Epithelial cell of proximal tubule (primary cell): ENCODE data around the gene SDCCAG8. TPM values are rescaled to one million over a fixed set of nuclear protein-coding genes. Genes with fewer than 3 reads are reported as not detected.

Experiments used
- DNase-seq: peaks from one replicate; pipeline ENCODE4 v3.0.0-alpha.2; 2011; ENCODE audit warnings: low read depth
- H3K4me3 ChIP-seq: 2 replicates; pipeline ENCODE4 v1.5.1; 2011; ENCODE audit warnings: low read depth, mild to moderate bottlenecking, low read length
- total RNA-seq: library from RNA; depleted of rRNA; stranded (reverse); fragments of >200 nt; gene quantifications from 2 replicates; pipeline ENCODE4 v1.2.3, GENCODE V29; 2015
- TF ChIP-seq, protein P1 (sequence below): conservative IDR thresholded peaks from 2 replicates; pipeline ENCODE4 v1.5.1; 2012; ENCODE audit warnings: low read depth, mild to moderate bottlenecking, low read length

SDCCAG8 gene
- total RNA-seq, 1 donor from 2014 or later, result 86.9 TPM

DNA sequence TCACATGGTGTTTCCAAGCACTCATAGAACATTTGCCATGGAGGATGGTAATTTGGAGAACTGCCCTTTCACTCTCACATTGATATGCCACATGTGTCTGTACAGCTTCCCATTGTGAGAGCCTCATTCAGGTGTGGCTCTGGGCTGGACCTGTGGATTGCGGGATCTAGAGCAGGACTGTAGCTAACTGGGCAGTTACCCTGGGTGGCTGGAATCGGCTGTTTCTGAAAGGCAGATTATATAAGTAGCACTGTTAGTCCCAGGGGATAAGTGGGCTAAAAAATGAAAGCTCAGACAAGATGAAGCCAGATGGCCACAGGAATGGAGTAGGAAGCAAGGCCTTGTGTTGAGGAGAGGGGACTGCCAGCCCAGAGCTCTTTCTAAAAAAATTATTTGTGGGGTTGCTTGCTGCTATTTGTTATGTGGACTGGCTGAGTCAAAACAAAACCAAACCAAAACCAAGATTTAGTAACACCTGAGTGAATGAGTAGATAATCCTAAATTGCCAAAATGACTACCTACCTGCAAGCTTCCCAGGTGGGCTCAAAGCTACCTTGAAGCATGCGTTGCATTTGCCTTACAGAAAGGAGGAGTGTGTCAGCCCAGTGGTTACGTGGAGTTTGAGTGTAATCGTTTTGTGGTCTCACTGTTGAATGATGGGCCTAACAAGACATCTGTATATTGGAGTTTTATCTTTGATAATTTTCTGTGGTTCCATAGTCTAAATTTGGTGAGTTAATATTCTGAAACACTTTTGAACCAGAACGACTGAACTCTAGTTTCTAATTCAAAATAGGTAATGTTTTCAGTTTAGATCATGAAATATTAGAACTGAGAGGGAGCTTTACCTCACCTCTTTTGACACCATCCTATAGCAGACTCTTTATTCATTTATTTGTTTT lies 58.0 kb downstream of the SDCCAG8 start:
- H3K4me3 ChIP-seq, result no peak overlapping the region
- no peak for DNase-seq
- TF ChIP-seq, protein P1, sequence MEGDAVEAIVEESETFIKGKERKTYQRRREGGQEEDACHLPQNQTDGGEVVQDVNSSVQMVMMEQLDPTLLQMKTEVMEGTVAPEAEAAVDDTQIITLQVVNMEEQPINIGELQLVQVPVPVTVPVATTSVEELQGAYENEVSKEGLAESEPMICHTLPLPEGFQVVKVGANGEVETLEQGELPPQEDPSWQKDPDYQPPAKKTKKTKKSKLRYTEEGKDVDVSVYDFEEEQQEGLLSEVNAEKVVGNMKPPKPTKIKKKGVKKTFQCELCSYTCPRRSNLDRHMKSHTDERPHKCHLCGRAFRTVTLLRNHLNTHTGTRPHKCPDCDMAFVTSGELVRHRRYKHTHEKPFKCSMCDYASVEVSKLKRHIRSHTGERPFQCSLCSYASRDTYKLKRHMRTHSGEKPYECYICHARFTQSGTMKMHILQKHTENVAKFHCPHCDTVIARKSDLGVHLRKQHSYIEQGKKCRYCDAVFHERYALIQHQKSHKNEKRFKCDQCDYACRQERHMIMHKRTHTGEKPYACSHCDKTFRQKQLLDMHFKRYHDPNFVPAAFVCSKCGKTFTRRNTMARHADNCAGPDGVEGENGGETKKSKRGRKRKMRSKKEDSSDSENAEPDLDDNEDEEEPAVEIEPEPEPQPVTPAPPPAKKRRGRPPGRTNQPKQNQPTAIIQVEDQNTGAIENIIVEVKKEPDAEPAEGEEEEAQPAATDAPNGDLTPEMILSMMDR, result no peak

DNA sequence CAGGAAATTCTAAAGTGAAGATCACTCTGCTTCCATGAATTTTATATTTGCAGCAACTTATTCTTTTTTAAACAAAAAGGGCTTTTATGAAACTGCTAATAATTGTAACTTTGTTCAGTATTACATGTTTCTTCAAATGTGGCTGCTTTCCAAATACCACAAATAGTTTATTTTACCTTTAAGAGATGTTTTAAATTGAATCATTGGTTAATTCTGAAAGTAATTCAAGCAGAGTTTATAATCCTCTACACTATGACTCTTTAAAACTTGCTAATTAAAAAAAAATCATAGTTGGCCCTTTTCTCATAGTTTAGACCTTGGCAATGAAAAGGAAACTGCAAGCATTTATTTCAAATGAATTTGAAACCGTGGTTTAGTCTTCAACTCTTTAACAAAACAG lies 59.6 kb downstream of the SDCCAG8 start:
- no peak for DNase-seq
- TF ChIP-seq, protein P1, result no peak
- H3K4me3 ChIP-seq, result no peak overlapping the region

DNA sequence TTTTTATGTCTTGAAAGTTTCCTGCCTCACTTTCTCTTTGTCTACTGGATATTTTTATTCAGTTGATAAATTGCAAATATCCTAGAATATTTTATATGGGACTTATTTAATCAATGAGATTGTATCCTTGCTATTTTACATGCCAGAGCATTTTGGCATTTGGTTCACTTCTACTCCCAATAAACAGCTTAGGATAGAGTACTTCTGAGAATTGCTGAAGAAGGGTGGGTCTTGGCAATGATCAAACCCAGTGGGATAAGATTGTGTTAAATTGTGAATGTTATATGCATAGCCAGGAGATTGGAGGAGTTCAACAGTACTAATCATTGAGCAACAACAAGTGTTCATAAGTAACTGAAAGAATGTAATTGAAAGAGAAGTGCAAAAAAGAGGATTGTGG lies 60.1 kb downstream of the SDCCAG8 start:
- TF ChIP-seq, protein P1, result no peak
- no peak overlapping the region for H3K4me3 ChIP-seq
- no peak for DNase-seq

DNA sequence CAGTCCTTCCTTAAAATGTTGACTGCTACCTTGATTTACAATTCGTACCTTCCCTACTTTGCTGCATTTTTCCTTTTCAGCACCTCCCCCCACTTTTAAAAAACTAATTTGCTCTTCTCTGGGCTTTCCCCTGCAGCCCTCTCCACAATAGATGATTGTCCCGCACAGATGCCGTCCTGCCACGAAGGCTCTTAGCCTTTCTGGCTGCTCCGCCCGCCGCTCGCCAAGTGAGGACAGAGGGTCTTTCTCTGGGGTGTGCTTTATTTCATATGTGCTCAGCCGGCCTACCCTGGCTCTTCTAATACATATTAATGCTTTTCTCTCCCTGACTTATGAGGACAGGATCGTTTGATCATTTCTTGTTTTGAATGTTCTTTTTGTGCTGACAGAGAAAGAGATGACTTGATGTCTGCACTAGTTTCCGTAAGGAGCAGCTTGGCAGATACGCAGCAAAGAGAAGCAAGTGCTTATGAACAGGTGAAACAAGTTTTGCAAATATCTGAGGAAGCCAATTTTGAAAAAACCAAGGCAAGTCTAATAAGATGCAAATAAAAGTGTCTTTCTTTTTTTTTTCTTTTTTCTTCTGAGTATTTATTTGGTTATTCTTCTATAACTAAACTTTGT lies 60.6 kb downstream of the SDCCAG8 start:
- H3K4me3 ChIP-seq, result no peak overlapping the region
- no peak for DNase-seq
- TF ChIP-seq, protein P1, result no peak

DNA sequence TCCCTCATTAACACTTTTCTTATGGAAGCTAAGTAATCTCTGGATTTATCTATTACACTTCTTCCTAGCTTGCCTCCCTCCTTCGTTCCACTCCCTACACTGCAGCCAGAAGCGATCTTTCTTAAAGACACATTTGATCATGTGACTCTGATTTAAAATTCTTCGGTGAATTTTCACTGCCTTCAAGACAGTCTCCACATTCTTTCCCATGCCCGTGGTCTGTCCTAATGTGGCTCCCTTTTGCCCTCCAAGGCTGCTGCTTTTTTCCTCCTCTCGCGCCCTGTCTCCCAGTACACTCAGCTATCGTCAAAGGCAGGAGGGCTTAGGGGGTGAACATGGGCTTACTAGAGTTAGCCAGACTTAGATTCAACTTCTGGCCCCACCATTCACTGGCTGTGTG lies 64.4 kb downstream of the SDCCAG8 start:
- H3K4me3 ChIP-seq, result no peak overlapping the region
- TF ChIP-seq, protein P1, result no peak
- no peak for DNase-seq

DNA sequence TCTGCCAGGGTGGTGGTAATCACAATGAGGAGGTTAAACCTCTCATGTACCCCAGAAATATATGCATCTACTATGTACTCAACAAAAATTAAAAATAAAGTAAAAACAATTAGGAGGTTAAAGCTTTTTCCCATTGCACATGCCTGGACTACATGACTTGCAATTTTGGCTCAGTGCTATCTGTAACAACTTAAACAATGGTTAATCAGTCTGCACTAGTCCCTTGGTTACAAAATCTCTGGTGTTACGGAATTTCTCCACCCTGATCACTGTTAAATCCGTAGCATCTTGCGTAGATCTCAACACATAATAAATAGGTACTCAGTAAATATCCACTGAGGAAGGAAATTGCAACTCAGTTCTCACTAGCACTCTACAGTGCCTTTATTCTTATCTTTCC lies 66.5 kb downstream of the SDCCAG8 start:
- H3K4me3 ChIP-seq, result no peak overlapping the region
- TF ChIP-seq, protein P1, result no peak
- DNase-seq, result no peak
